NT2/D1 (cell line): ENCODE results near the gene PLXNB2.
A peak's percentile ranks its signal among the peaks of the same experiment; 100 is the strongest.

ENCODE experiments used
- DNase-seq: peaks from one replicate; pipeline ENCODE4 v3.0.0-alpha.2; 2011; ENCODE audit warnings: low read depth, low spot score
- H3K27me3 ChIP-seq: 2 replicates; pipeline ENCODE4 v1.6.0; 2011; ENCODE audit warnings: mild to moderate bottlenecking; ENCODE audit not compliant: insufficient read length, insufficient read depth
- H3K36me3 ChIP-seq: 2 replicates; pipeline ENCODE4 v1.6.1; 2011; ENCODE audit warnings: mild to moderate bottlenecking, low read length, mixed read lengths; ENCODE audit not compliant: insufficient read depth, insufficient read length
- H3K4me1 ChIP-seq: 2 replicates; pipeline ENCODE4 v1.5.1; 2011; ENCODE audit not compliant: insufficient read depth, insufficient read length
- H3K4me3 ChIP-seq: 2 replicates; pipeline ENCODE4 v1.5.1; 2011; ENCODE audit warnings: low read depth; ENCODE audit not compliant: insufficient read length
- H3K9ac ChIP-seq: 2 replicates; pipeline ENCODE4 v1.6.0; 2011; ENCODE audit warnings: low read depth; ENCODE audit not compliant: insufficient read length
- H3K9me3 ChIP-seq: 2 replicates; pipeline ENCODE4 v1.5.1; 2011; ENCODE audit warnings: mild to moderate bottlenecking, low read length; ENCODE audit not compliant: insufficient read depth
- SUZ12 ChIP-seq: IDR thresholded peaks from 2 replicates; pipeline ENCODE4 v1.6.1; 2011; ENCODE audit not compliant: insufficient read length, insufficient read depth; ENCODE audit errors: extremely low read depth
- YY1 ChIP-seq: IDR thresholded peaks from 2 replicates; pipeline ENCODE4 v1.6.1; 2011; ENCODE audit not compliant: insufficient read length, insufficient read depth
- ZNF274 ChIP-seq: IDR thresholded peaks from 2 replicates; pipeline ENCODE4 v1.6.1; 2011; ENCODE audit warnings: mild to moderate bottlenecking, low read depth, low read length

The PLXNB2 gene

DNA sequence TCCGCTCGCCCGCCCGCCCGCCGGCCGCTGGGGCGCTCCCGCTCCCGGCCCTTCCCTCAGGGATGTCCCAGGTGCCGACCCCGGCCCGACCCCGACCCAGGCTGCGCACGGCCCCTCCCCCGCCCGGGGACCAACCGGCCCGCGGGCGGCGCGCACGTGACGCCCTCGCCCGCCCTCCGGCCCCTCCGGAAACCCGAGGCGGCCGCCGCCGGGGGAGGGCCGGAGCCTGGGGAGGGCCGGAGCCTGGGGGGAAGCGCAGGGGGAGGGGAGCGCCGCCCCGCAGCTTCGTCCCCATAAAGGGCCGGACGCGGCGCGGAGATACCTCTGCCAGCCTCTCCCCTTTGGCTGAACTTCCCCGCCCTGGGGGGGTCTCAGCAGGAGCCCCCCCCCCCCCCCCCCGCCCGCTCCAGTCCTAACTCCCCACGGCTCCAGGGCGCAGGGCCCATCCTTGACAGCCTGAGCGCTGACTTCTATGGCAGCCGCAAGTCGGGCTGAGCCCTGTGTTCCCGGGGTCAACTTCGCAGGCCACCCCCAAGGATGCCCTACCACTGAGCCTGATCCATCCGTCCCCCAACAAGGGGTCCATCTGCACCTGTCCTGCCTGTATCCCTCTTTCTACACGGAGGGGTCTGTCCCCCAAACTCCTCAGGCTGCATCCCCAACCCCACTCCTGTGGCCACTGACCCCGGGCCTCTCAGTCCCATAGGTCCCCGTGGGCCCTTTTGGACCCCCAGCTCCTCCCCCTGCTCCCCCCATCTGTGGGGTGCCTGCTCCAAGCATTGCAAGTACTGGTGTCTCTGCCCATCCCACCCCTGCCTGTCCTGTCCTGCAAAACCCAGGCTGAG, 45.6 kb downstream of the PLXNB2 start, which contains the start of gene MAPK12:
Gene MAPK12, minus strand, starts transcription at position 69 of the 845 bp plus-strand sequence. CDS start 174 bp downstream, outside the sequence.
- no peaks in the 10 kb centered on the region; the same call in 1 of the 2 replicates for H3K9me3 ChIP-seq
- peak within 1 kb of the TSS; percentile 80 for H3K9ac ChIP-seq
- peaks cover 19% of the 10 kb centered on the region for H3K4me1 ChIP-seq
- DNase-seq = no peak
- no peak for TF ChIP-seq YY1
- TF ChIP-seq SUZ12 = no peak
- no peak for TF ChIP-seq ZNF274
- H3K4me3 ChIP-seq = peak within 1 kb of the TSS; percentile 56
- no peaks in the 10 kb centered on the region for H3K36me3 ChIP-seq
- peaks cover 4% of the 10 kb centered on the region for H3K27me3 ChIP-seq

DNA sequence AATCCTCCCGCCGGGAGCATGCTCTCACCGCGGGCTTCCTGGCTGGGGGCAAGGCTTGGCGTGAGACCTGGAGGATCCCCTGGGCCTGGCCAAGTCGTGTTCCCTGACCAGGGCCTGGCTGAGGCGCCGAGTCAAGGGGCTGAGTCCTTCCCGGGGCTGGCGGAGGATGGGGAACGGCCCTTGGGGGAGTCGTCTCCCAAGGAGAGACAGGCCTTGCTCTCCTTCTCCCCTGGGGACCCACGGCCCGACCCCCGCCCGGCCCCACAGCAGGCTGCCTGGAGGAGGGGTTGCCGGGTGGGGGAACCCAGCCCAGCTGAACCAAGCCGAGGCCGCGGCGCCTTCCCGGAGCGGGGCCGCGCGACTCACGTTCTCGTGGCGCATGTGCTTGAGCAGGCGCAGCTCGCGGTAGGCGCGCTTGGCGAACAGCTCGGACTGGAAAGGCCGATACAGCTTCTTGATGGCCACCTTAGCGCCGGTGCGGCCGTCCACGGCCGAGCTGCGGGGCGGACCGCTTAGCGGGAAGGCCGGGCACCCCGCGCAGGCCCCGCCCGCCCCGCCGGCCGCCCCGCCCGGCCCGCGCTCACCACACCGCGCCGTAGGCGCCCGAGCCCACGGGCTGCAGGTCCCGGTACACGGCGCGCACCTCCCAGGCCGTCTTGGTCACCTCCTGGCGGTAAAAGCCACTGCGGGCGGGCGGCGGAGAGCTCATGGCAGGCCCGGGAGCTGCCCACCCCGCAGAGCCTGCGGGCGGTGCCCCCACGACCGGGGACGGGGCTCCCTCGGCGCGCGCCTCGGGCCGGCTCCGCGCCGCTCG, 46.4 kb downstream of the PLXNB2 start:
- Histone ChIP-seq H3K9me3 (no peaks in the 10 kb centered on the region), H3K4me3 (peak overlapping the region; percentile 56), H3K36me3 (peaks cover 5% of the 10 kb centered on the region), H3K4me1 (peaks cover 19% of the 10 kb centered on the region), H3K27me3 (peaks cover 4% of the 10 kb centered on the region), H3K9ac (peak overlapping the region; percentile 80)
- TF ChIP-seq ZNF274 (no peak), YY1 (no peak), SUZ12 (no peak)
- DNase-seq = no peak

DNA sequence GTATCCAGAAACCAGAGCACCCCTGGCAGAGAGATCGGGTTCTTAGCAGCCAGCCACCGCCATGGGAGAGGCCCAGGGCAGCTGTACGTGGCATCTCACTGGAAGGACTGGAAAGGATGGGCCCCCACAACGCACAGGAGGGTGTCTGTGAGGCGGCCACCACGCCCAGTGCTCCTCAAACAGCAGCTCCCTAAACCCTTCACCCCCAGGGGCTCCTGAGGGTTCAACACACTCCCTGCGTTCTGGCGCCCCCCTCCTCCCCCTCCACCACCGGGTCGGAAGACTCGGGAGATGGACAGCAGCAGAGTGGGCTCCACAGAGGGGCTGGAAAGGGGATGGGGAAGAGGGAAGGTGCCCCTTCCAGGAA, 47.0 kb downstream of the PLXNB2 start:
- H3K4me1 ChIP-seq = peaks cover 19% of the 10 kb centered on the region
- H3K9ac ChIP-seq = peak overlapping the region; percentile 80
- TF ChIP-seq YY1 (no peak), ZNF274 (no peak), SUZ12 (no peak)
- peak overlapping the region; percentile 56 for H3K4me3 ChIP-seq
- DNase-seq = no peak
- H3K9me3 ChIP-seq = no peaks in the 10 kb centered on the region
- H3K36me3 ChIP-seq = peaks cover 5% of the 10 kb centered on the region
- peaks cover 2% of the 10 kb centered on the region for H3K27me3 ChIP-seq

DNA sequence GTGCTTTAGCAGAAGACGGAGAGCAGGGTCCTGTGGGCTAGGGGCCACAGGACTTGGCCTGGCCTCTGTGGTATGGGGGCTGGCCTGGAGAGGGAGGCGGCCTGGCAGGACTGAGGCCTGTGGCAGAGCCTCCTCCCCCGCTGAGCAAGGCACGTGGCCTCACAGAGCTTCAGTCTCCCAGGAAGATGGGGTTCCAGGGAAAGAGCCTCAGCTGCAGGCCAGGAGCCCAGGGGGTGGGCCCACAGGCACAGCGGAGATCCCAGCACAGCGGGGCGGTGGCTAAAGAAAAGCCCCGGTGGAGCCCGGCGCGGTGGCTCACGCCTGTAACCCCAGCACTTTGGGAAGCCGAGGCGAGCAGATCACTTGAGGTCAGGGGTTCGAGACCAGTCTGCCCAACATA, 48.1 kb downstream of the PLXNB2 start:
- Histone ChIP-seq H3K27me3 (no peaks in the 10 kb centered on the region), H3K9ac (no peak overlapping the region)

DNA sequence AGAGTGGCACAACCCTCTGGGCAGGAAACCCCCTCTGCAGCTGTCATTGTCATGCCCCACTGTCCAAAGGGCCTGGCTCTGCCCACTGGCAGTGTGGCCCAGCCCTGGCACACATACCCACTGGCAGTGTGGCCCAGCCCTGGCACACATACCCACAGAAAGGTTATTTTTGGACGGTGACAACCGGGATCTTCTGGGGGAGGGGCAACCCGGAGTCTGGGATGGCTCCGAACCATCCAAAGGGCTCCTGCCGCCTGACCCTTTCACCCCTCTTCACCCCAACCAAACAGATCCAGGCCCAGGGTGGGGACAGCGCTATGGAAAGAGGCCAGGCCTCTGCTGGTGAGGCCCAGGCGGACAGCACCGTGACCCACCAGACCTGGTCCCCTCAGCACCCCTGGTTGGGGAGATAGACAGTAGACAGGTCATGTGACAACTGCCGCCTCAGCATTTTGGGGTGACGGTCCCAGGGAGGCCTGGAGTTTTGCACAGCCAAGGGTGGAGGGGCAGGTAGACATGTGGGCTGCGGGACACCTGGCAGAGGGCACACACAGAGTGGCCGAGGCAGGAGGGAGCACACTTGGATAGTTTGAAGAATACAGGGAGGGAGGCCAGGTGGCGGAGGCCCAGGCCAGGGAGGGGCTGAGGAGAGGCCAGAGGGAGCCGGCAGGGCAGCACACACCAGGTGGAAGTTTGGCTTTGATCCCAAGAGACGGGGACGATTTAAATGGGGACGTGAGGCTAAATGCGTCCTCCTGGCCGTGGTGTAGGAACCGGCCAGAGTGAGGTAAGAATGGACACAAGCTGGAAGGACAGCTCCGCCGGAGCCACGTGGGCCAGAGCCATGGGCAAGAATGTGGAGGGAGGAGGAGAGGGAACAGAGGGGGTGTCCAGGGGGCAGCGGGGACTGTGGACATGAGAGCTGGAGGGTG, 48.8 kb downstream of the PLXNB2 start:
- no peak for TF ChIP-seq ZNF274
- TF ChIP-seq SUZ12 = no peak
- TF ChIP-seq YY1 = no peak
- no peak overlapping the region for H3K4me3 ChIP-seq
- H3K4me1 ChIP-seq = peaks cover 19% of the 10 kb centered on the region
- H3K9me3 ChIP-seq = no peaks in the 10 kb centered on the region
- peak overlapping the region; percentile 17 for H3K9ac ChIP-seq
- no peak for DNase-seq
- peaks cover 10% of the 10 kb centered on the region for H3K36me3 ChIP-seq
- no peaks in the 10 kb centered on the region for H3K27me3 ChIP-seq

More for the DNA sequence above, 48.1 kb downstream of the PLXNB2 start:
- H3K9me3 ChIP-seq = no peaks in the 10 kb centered on the region
- no peak overlapping the region for H3K4me3 ChIP-seq
- TF ChIP-seq ZNF274 = no peak
- TF ChIP-seq SUZ12 = no peak
- no peak for TF ChIP-seq YY1
- H3K4me1 ChIP-seq = peaks cover 19% of the 10 kb centered on the region
- H3K36me3 ChIP-seq = peaks cover 5% of the 10 kb centered on the region
- DNase-seq = no peak

DNA sequence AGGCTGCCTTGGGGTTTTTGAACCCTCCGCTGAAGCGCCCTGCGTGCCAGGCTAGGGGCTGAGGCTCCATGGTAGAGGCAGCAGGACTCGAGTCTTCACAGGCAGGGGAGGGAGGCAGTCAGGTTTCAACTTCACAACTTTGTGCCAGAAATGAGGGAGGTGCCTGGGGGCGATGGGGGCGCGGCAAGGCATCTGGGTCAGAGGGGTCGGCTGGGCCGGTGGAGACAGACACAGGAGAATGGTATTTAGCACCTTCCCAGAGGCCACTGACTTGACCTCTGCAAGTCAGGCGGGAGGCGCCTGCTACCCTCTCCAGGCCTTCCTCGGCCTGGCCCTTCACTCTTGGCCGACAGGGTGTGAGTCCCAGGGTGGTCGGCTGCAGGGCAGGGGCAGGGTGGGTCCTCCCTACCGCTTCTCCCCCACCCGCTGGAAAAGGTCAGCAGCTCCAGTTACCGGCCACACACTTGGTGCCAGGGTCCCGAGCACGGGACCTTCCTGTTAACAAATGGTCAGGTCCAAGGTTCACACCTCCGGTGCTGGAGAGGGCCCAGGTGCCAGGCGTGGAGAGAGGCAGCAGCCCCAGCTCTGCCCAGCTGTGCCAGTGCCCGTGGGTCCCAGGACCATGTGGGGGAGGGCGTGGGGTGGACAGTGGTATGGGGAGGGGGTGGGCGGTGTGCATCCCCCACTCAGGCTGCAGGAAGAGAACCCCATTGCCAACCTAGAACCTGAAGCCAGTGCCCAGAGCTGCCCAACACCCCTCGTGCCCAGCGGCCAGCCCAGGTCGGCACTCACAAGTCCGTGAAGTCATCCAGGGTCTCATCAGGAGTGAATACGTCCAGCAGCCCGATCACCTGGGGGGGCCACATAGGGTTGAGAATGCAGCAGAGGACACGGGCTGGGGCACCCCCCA, 49.7 kb downstream of the PLXNB2 start:
- no peak for DNase-seq
- Histone ChIP-seq H3K9me3 (no peaks in the 10 kb centered on the region), H3K27me3 (no peaks in the 10 kb centered on the region), H3K4me1 (peaks cover 13% of the 10 kb centered on the region), H3K36me3 (peaks cover 15% of the 10 kb centered on the region), H3K9ac (no peak overlapping the region), H3K4me3 (no peak overlapping the region)
- TF ChIP-seq YY1 = no peak
- TF ChIP-seq ZNF274 = no peak
- TF ChIP-seq SUZ12 = no peak
